SK-N-MC (cell line): ENCODE data around the gene C10orf62.

Experiments used
- EZH2 ChIP-seq: fragments of 200-600 bp; sonication (generic); IDR thresholded peaks from one replicate; pipeline ENCODE4 v1.6.1; 2017; ENCODE audit warnings: antibody characterized with exemption
- POLR2AphosphoS5 ChIP-seq: IDR thresholded peaks from 2 replicates; pipeline ENCODE4 v1.6.1; 2012; ENCODE audit warnings: mild to moderate bottlenecking, low read depth, low read length, borderline replicate concordance

DNA sequence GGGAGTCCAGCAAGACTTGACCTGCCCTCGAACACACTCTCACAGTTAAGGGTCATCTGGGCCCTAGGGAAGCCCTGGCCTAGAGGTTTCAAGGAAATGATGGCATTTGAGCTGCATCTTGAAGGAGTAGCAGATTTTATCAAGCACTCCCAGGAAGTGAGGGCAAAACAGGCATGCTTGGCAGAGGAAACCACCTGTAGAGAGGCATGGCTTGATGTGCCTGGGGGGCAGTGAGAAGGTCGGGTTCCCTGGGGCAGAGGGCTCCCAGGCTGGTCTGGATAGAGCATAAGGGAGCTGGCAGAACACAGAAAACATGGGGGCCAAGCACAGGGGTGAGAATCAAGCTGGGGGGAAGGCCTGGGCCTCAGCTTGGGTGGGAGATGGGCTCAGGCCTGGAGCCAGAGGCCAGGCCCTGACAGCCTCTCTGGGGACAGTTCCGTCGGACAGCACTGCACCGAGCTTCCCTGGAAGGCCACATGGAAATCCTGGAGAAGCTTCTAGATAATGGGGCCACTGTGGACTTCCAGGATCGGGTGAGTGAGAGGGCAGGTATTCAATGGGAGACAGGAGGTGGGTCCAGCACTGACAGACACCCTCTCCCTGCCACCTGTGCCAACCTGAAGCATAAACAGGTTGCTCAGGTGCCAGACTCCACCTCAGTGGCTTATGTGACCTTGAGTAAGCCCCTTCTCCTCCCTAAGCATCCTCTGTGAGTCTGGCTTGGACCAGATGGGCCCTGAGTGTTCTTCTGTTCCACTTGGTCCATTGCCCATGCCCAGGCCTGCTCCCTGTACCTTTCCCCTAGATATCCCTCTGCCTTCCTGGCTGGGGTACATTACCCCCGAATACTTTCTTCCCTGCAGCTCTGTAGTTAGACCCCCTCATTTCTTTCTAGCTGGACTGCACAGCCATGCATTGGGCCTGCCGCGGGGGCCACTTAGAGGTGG lies 8.8 kb upstream of the C10orf62 start:
- TF ChIP-seq EZH2: no peak
- TF ChIP-seq POLR2AphosphoS5: no peak
